Activated CD4-positive, alpha-beta T cell treated with anti-CD3 and anti-CD28 coated beads, Interleukin-2, amount 10 ng/mL, durations not matched to agents 7 days and 5 days (primary cell): ENCODE results near the gene AURKA. TPM values are rescaled to one million over a fixed set of nuclear protein-coding genes. Genes with fewer than 3 reads are reported as not detected.
A peak's percentile ranks its signal among the peaks of the same experiment; 100 is the strongest.

Source experiments
- CTCF ChIA-PET: fragments of 350-600 bp; sonication (Branson Sonifier 250); formaldehyde crosslinking; loops from one replicate; lab custom pipeline; 2021; ENCODE audit warnings: antibody characterized with exemption; lab: Charles Lee
- POLR2A ChIA-PET: fragments of 350-600 bp; sonication (Branson Sonifier 250); formaldehyde crosslinking; loops from one replicate; lab custom pipeline; 2021; ENCODE audit warnings: antibody characterized with exemption; lab: Charles Lee
- DNase-seq: peaks from one replicate; pipeline ENCODE4 v3.0.0-alpha.2; 2020
- H3K27ac Mint-ChIP-seq: one replicate; pipeline ENCODE4 v1.8.0; 2021; ENCODE audit warnings: mild to moderate bottlenecking, moderate library complexity, mixed read lengths
- H3K27me3 Mint-ChIP-seq: one replicate; pipeline ENCODE4 v1.8.0; 2021; ENCODE audit warnings: mixed read lengths
- H3K36me3 Mint-ChIP-seq: one replicate; pipeline ENCODE4 v1.8.0; 2021; ENCODE audit warnings: low read depth, mixed read lengths
- H3K4me1 Mint-ChIP-seq: one replicate; pipeline ENCODE4 v1.8.0; 2021; ENCODE audit warnings: mixed read lengths
- H3K4me3 Mint-ChIP-seq: one replicate; pipeline ENCODE4 v1.8.0; 2021; ENCODE audit warnings: mild to moderate bottlenecking, moderate library complexity, mixed read lengths
- H3K9me3 Mint-ChIP-seq: one replicate; pipeline ENCODE4 v1.8.0; 2021; ENCODE audit warnings: mixed read lengths
- total RNA-seq, 2 experiments: library from RNA; stranded (reverse); gene quantifications; one replicate each; pipeline ENCODE4 v1.2.3, GENCODE V29; 2021

AURKA gene
- 10 to 100 TPM; 73.6 to 83.0 TPM for total RNA-seq

DNA sequence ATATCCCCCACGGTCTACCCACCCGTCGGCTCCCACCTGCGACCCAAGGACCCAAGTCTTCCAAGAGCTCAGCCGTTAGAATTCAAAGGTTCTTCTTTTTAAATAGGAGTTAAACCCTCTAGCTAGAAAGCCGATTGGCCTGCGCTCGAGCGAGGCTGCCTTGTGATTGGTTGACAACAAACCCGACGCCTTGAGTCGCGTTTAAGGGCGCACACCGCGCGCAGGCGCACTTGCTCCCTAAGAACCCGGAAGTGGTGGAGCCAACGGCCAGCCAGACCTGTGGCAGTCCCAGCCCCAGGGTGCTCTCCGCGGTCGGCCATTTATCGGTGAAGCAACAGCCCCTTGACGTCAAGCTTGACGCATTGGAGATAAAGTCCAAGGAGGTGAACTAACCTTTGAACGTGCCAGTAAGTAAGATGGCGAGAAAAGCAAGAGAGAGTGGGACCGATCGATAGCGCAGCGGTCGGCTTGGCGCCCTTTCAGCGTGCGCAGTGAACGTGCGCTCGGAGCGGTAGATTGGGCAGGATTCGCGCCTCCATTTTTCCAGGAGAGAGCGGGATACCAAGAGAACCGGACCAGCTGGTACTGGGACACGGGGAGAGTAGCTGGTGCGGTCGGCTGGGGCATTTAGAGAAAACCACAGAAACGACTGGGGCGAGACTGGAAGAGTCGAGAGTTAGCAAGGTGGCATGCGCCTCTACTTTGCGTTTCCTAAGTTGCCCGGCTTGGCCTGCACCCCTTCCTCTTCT is at the start of gene AURKA, which contains the start of gene CSTF1:
TSS of gene AURKA (minus strand) at position 84 of the 749 bp plus-strand sequence. CDS start 4,018 bp downstream, outside the sequence.
TSS of gene CSTF1 (plus strand) at position 514 of the 749 bp plus-strand sequence. CDS start 2,908 bp downstream, outside the sequence.
- Mint-ChIP-seq H3K27ac (no peak within 1 kb of the TSS), H3K27me3 (no peaks in the 10 kb centered on the region), H3K36me3 (peaks cover 56% of the 10 kb centered on the region), H3K4me3 (no peak within 1 kb of the TSS), H3K9me3 (no peaks in the 10 kb centered on the region), H3K4me1 (peaks cover 59% of the 10 kb centered on the region)
- CTCF ChIA-PET = interaction anchor here (0.7 to 1.2 kb wide), 8 partner anchors 10 to 63 kb away, joined by 3 to 5 read pairs (median 3); partner anchors contain the start of gene FAM210B
- POLR2A ChIA-PET = interaction anchor here (0.6 to 1.4 kb wide), 5 partner anchors 20 to 76 kb away, joined by 3 read pairs; partner anchors contain the start of genes CASS4 and RTF2
- peak; percentile 99 for DNase-seq

DNA sequence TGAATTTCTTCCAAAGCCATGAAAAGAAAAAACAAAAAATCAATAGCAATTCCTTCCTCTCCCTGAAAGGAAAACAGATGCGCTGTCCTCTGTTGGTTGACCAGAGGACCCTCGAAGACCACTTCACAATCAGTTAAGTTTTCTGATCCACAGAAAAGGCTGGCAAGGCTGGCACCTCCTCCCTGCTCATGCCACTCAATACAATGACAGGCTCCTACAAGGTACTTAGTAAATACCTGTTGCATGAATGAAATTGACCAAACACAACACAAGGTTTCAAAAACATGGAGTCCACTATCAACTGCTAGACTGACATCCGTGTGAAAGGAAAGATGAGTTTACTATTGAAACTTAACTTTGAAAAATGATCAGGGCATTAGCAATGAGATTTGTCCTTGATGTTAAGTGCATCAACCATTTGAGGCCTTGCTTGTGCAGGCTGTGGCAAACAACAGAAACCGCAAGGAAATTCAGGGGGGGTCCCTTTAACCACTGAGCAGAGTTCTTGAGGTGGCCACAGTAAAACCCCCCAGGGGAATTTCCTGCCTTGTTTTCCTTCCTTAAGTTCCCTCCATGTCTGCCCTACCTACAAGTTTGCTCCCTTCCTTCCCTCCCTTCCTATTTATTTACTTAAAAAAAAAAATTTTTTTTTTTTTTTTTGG is 48.5 kb upstream of the AURKA start:
- peak overlapping the region; percentile 42 for H3K4me3 Mint-ChIP-seq
- POLR2A ChIA-PET = interaction anchor here (0.6 kb wide), 1 partner anchor 22 kb away, joined by 3 read pairs; no protein-coding TSS in a partner anchor
- peaks cover 45% of the 10 kb centered on the region for H3K4me1 Mint-ChIP-seq
- DNase-seq = peak; percentile 71
- H3K27me3 Mint-ChIP-seq = no peaks in the 10 kb centered on the region
- no peaks in the 10 kb centered on the region for H3K9me3 Mint-ChIP-seq
- H3K27ac Mint-ChIP-seq = peak overlapping the region; percentile 90
- CTCF ChIA-PET = interaction anchor here (0.5 to 2.5 kb wide), 6 partner anchors 12 to 91 kb away, joined by 3 to 6 read pairs (median 4); no protein-coding TSS in a partner anchor
- peaks cover 19% of the 10 kb centered on the region for H3K36me3 Mint-ChIP-seq

DNA sequence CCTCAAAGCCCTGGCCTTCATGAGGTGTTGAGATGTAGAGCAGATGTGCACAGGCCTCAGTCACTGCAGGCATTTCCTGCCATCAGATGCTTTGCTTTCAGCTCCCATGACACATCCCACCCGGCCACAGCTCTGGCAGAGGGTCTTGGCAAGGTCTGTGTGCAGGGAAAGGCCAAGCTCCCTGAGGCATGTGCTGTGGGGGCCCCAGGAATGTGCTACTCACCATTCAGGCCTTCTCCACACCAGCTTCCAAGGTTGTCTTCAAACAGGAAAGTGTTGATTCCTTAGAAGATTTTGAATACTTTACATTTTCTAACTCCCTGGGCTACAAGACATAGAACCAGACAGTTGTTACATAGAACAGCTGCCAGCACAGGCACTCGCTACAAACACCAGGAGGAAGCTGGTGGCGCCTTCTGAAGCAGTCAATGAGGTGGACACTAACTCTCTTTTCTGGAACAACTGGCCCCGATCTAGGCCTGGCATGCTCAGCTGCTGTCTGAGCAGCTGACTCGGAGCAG is 47.8 kb upstream of the AURKA start:
- peak overlapping the region; percentile 42 for H3K4me3 Mint-ChIP-seq
- H3K4me1 Mint-ChIP-seq = peaks cover 47% of the 10 kb centered on the region
- H3K9me3 Mint-ChIP-seq = no peaks in the 10 kb centered on the region
- ChIA-PET CTCF (interaction anchor here (0.5 to 2.5 kb wide), 7 partner anchors 12 to 92 kb away, joined by 3 to 6 read pairs (median 3); no protein-coding TSS in a partner anchor), POLR2A (interaction anchor here (0.6 kb wide), 1 partner anchor 23 kb away, joined by 3 read pairs; no protein-coding TSS in a partner anchor)
- peak overlapping the region; percentile 90 for H3K27ac Mint-ChIP-seq
- peak; percentile 18 for DNase-seq
- no peaks in the 10 kb centered on the region for H3K27me3 Mint-ChIP-seq
- H3K36me3 Mint-ChIP-seq = peaks cover 19% of the 10 kb centered on the region

DNA sequence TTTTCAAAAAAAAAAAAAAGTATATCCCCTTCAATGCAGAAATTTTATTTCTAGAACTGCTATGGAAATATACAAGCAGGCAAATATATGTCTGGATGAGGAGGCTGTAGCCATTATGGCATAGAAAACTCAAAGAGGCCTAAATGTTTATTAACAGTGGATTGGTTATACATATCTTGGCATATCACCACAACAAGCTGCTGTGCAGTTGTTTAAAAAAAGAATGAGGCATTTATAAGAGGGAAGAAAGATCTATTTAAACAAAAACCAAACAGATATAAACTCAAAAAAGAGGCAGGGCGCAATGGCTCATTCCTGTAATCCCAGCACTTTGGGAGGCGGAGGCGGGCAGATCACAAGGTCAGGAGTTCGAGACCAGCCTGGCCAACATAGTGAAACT is 46.3 kb upstream of the AURKA start:
- Mint-ChIP-seq H3K4me3 (no peak overlapping the region), H3K27me3 (no peaks in the 10 kb centered on the region), H3K36me3 (peaks cover 17% of the 10 kb centered on the region), H3K27ac (no peak overlapping the region), H3K4me1 (peaks cover 44% of the 10 kb centered on the region), H3K9me3 (peaks cover 2% of the 10 kb centered on the region)
- CTCF ChIA-PET = no interaction called here
- DNase-seq = no peak
- POLR2A ChIA-PET = no interaction called here

DNA sequence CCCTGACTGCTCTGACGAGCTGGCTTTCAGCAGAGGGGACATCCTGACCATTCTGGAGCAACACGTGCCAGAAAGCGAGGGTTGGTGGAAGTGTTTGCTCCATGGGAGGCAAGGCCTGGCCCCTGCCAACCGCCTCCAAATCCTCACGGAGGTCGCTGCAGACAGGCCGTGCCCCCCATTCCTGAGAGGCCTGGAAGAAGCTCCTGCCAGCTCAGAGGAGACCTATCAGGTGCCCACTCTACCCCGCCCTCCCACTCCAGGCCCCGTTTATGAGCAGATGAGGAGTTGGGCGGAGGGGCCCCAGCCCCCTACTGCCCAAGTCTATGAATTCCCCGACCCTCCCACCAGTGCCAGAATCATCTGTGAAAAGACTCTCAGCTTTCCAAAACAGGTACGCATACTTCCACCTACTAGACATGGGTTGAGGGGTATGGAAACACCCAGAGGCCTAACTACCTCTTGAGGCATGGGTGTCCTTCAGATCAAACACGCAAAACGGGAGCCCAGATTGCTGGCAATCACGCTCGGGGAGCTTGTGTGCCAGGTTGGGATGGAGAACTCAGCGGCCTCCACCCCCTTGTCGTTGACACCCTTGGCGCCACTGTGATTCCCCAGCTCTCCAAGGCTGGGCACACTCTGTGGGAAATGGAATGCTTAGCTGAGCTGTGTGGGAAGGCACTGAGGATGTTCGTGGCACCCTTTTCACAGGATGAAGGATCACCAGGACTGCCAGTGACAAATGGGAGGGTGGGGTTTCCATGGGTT is 45.4 kb upstream of the AURKA start:
- Mint-ChIP-seq H3K9me3 (peaks cover 2% of the 10 kb centered on the region), H3K27ac (no peak overlapping the region), H3K27me3 (no peaks in the 10 kb centered on the region), H3K4me1 (peaks cover 37% of the 10 kb centered on the region), H3K36me3 (peaks cover 18% of the 10 kb centered on the region), H3K4me3 (no peak overlapping the region)
- DNase-seq = no peak
- POLR2A ChIA-PET = no interaction called here
- CTCF ChIA-PET = interaction anchor here (1.0 to 1.3 kb wide), 2 partner anchors 8 to 11 kb away, joined by 3 to 4 read pairs; no protein-coding TSS in a partner anchor

DNA sequence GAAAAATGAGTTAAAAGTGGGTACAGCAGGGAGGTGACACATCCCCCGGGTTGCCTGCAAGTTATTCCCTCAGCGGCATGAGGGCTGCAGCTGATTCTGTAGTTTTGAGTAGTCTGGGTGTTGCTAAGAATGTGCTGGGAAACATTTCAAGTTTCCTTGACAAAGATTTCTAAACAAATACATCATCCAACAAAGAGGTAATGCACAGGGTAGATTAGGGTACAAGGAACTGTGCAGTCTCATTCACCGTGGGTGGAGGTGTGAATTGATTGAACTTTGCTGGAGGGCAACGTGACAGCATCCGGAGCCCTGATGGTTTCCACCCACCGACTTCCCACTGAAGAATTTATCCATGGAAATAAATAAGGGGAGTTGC is 41.9 kb upstream of the AURKA start:
- Mint-ChIP-seq H3K4me1 (peaks cover 35% of the 10 kb centered on the region), H3K9me3 (peaks cover 2% of the 10 kb centered on the region), H3K4me3 (no peak overlapping the region), H3K27ac (no peak overlapping the region), H3K36me3 (peaks cover 34% of the 10 kb centered on the region), H3K27me3 (no peaks in the 10 kb centered on the region)
- CTCF ChIA-PET = interaction anchor here (0.7 to 1.4 kb wide), 6 partner anchors 8 to 22 kb away, joined by 3 to 10 read pairs (median 4); partner anchors contain the start of gene CASS4
- POLR2A ChIA-PET = no interaction called here
- no peak for DNase-seq

DNA sequence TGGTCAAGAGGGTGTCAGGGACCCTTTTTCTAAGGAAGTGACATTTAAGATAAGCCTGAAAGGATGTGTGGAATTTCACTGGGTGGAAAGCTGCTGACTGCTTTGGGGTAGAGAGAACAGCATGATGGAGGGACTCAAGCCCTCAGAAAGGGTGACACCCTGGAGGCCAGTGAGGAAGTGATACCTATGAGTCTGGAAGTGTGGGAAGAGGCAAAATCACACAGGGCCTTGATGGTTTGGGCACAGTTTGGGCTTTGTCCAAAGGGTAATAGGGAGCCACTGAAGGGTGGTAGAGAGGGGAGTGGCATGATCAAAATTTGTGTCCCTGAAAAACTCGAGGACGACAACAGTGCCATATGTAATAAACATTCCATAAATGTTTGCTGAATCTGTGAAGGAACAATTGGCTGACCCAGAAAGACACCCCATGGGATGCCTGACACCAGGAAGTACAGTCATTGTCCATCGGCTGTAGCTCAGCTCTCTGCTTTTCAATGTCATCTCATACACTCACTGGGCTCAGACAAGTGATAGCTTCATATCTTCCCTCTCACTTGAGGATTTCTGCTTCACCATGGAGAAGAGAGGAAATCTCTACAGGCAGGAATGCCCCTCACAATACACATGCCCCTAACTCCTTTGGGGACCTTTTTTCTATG is 41.3 kb upstream of the AURKA start:
- CTCF ChIA-PET = interaction anchor here (0.7 to 1.4 kb wide), 8 partner anchors 9 to 26 kb away, joined by 3 to 10 read pairs (median 4); partner anchors contain the start of gene CASS4
- DNase-seq = no peak
- H3K4me1 Mint-ChIP-seq = peaks cover 37% of the 10 kb centered on the region
- H3K27ac Mint-ChIP-seq = peak overlapping the region; percentile 39
- no peaks in the 10 kb centered on the region for H3K27me3 Mint-ChIP-seq
- POLR2A ChIA-PET = no interaction called here
- H3K36me3 Mint-ChIP-seq = peaks cover 34% of the 10 kb centered on the region
- H3K9me3 Mint-ChIP-seq = peaks cover 2% of the 10 kb centered on the region
- H3K4me3 Mint-ChIP-seq = no peak overlapping the region

DNA sequence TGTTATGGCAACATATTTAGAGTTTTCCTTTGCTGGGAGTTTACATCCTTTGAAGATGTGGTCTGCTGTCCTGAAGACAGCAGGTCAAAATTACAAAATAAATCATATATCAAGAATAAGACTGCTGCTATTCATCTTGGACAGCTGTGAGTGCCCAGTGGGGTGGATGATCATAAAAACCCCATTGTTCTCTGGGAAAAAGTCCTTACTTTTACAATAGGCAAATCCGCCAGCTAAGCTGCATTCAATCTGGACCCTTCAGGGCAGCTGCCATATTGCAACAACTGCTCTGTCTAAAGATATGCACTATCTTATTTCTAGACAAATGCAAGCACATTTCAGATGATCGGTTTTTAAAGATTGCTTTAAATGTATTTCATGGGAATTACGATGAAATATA is 39.5 kb upstream of the AURKA start:
- CTCF ChIA-PET = no interaction called here
- POLR2A ChIA-PET = no interaction called here
- Mint-ChIP-seq H3K27me3 (no peaks in the 10 kb centered on the region), H3K4me1 (peaks cover 36% of the 10 kb centered on the region), H3K9me3 (peaks cover 2% of the 10 kb centered on the region), H3K27ac (no peak overlapping the region), H3K36me3 (peaks cover 28% of the 10 kb centered on the region), H3K4me3 (no peak overlapping the region)
- DNase-seq = no peak

DNA sequence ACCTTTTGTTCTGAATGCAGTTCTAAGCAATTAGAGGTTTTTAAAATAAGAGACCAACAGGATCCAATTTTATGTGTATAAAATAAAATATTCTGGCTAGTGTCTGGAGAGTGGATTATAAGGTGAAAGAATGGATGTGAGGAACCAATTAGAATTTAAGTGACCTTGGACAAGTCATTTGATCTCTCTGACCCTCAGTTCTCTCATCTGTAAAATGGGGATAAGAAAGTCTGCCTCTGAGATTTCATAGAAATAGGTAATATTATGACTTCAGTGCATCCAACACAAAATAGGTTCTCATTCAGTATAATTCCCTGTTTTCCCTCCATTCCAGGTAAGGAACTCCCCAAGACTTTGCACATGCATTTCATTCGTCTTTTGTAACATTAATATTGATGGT is 38.9 kb upstream of the AURKA start:
- no peak for DNase-seq
- ChIA-PET CTCF (interaction anchor here (1.4 kb wide), 1 partner anchor 13 kb away, joined by 5 read pairs; no protein-coding TSS in a partner anchor), POLR2A (no interaction called here)
- Mint-ChIP-seq H3K36me3 (peaks cover 28% of the 10 kb centered on the region), H3K4me3 (no peak overlapping the region), H3K27ac (no peak overlapping the region), H3K9me3 (peaks cover 2% of the 10 kb centered on the region), H3K27me3 (no peaks in the 10 kb centered on the region), H3K4me1 (peaks cover 36% of the 10 kb centered on the region)

DNA sequence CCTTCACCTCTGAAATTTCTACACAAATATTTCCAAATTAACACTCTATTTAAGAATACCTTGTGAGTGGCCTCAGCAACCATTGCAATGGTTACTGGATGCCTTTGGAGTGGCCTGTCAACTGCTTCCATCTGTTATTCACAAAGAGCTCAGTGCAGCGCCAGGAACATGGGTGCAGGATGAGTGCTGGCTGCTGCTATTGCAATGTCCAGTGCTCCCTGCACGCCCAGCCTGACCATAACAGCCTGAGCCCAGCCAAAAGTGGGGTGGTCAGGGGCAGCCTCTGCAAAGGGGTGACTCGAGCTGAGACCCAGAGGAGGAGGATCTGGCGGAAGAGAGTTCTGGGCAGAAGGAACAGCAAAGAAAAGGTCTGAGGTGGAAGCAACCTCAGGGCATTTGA is 38.4 kb upstream of the AURKA start:
- CTCF ChIA-PET = interaction anchor here (1.4 kb wide), 1 partner anchor 13 kb away, joined by 5 read pairs; no protein-coding TSS in a partner anchor
- Mint-ChIP-seq H3K36me3 (peaks cover 28% of the 10 kb centered on the region), H3K27ac (no peak overlapping the region), H3K4me1 (peaks cover 36% of the 10 kb centered on the region), H3K27me3 (no peaks in the 10 kb centered on the region), H3K9me3 (peaks cover 2% of the 10 kb centered on the region), H3K4me3 (no peak overlapping the region)
- POLR2A ChIA-PET = no interaction called here
- DNase-seq = no peak

DNA sequence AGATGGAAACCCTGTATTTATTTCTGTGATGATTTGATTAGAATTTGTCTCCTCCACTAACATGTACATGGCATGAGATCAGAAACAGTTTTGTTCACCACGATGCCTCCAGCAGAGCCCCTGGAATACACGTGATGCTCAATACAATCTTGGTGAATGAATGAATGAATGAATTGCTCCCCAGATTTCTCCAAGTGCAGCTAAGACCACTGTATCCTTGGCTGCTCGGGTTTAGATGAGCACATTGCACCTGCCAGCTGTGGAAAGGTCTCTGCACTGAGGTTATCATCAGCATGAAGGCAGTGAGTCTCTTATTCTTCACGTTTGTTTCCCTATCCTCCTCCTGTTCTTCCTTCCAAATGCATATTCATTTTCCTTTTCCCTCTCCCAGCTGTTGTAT is 37.9 kb upstream of the AURKA start:
- Mint-ChIP-seq H3K27ac (peak overlapping the region; percentile 89), H3K4me3 (peak overlapping the region; percentile 40), H3K4me1 (peaks cover 35% of the 10 kb centered on the region), H3K9me3 (peaks cover 2% of the 10 kb centered on the region), H3K27me3 (no peaks in the 10 kb centered on the region), H3K36me3 (peaks cover 28% of the 10 kb centered on the region)
- ChIA-PET CTCF (interaction anchor here (1.4 kb wide), 1 partner anchor 12 kb away, joined by 5 read pairs; no protein-coding TSS in a partner anchor), POLR2A (no interaction called here)
- DNase-seq = no peak
